PFSK-1 (cell line): ENCODE measurements around the gene RAPGEF5.

Source experiments
- FOXP2 ChIP-seq: optimal IDR thresholded peaks from 2 replicates; pipeline ENCODE3; 2011; ENCODE audit warnings: borderline replicate concordance, control low read depth, inconsistent platforms; ENCODE audit not compliant: insufficient read depth; ENCODE audit errors: extremely low read length, extremely low read depth
- POLR2AphosphoS5 ChIP-seq: IDR thresholded peaks from 2 replicates; pipeline ENCODE4 v1.6.1; 2012; ENCODE audit warnings: low read depth, mild to moderate bottlenecking, control low read depth, low read length, moderate library complexity
- REST ChIP-seq, 2 experiments: IDR thresholded peaks; 2 replicates each; pipeline versions ENCODE4 v1.6.1 to v1.8.0; 2011 to 2012; ENCODE audit warnings: low read depth in 2 of 2, low read length in 2 of 2, control low read depth in 1 of 2, inconsistent platforms in 1 of 2, mild to moderate bottlenecking in 1 of 2, moderate library complexity in 1 of 2; ENCODE audit not compliant: insufficient read depth in 1 of 2
- TAF1 ChIP-seq: IDR thresholded peaks from 2 replicates; pipeline ENCODE4 v1.6.1; 2012; ENCODE audit warnings: low read length, control low read depth, borderline replicate concordance; ENCODE audit not compliant: insufficient read depth

GRCh38 chr7:22082553-22082885 lies 274.4 kb downstream of the RAPGEF5 start:
- TF ChIP-seq POLR2AphosphoS5 (no peak), TAF1 (no peak), FOXP2 (no peak), REST (IDR thresholded peaks at IDR 0.05; ENCODE audit: insufficient read depth in 1 of 2, low read depth in 2 of 2, low read length in 2 of 2) (no peak)
